HepG2 (cell line): ENCODE measurements around the gene GATA1. TPM values are rescaled to one million over a fixed set of nuclear protein-coding genes. Genes with fewer than 3 reads are reported as not detected.

Experiments
- ATAC-seq: fragments of 200-7000 bp; cut with Tn5 transposase; 3 replicates; pipeline ENCODE4 v1.9.1; 2020; ENCODE audit warnings: mild to moderate bottlenecking, moderate library complexity
- BruUV-seq: library from RNA; stranded (reverse); fragments of 400-500 nt; replicated peaks from 2 replicates; lab custom pipeline; 2021; lab: Mats Ljungman, UMichigan
- CTCF ChIA-PET: fragments of 300-600 bp; formaldehyde crosslinking; extraction: SDS; loops from one replicate; lab custom pipeline; 2021; ENCODE audit warnings: low total read pairs, inconsistent platforms, low intra/inter-chr PET ratio; lab: Yijun Ruan, JAX
- POLR2A ChIA-PET: fragments of 350-600 bp; sonication (Branson Sonifier 250); formaldehyde crosslinking; loops from one replicate; lab custom pipeline; 2020; ENCODE audit warnings: antibody characterized with exemption, inconsistent platforms; lab: Yijun Ruan, JAX
- DNase-seq: peaks from one replicate; pipeline ENCODE4 v3.0.0-alpha.2; 2015; ENCODE audit warnings: low spot score
- FAIRE-seq: peaks from 3 replicates; lab custom pipeline; 2011; peaks lifted over from hg19 to GRCh38; lab: Jason Lieb, UNC
- H2AFZ ChIP-seq: one replicate; pipeline ENCODE4 v1.6.1; 2011; ENCODE audit warnings: low read length, inconsistent platforms
- H3K27ac ChIP-seq: fragments of 300-600 bp; 3 replicates; pipeline ENCODE4 v1.8.0; 2011; ENCODE audit warnings: mixed run types, mild to moderate bottlenecking, mixed read lengths, low read length, inconsistent platforms; ENCODE audit not compliant: insufficient read depth; ENCODE audit errors: extremely low read length
- H3K27me3 ChIP-seq, 2 experiments: fragments of 200-600 bp in 1 of 2; 2 replicates in 1 of 2; 3 replicates in 1 of 2; pipeline versions ENCODE4 v1.6.0 to v1.8.0; 2011; ENCODE audit warnings: low read length in 2 of 2, mild to moderate bottlenecking in 2 of 2, moderate library complexity in 2 of 2, inconsistent platforms in 1 of 2; ENCODE audit not compliant: insufficient read depth in 2 of 2, control insufficient read depth in 1 of 2
- H3K36me3 ChIP-seq, 2 experiments: fragments of 200-600 bp in 1 of 2; replicated peaks in 1 of 2; 2 replicates in 1 of 2; 3 replicates in 1 of 2; pipeline versions ENCODE4 v1.5.1 to v1.8.0; 2011; ENCODE audit warnings: low read length in 2 of 2, inconsistent platforms in 1 of 2; ENCODE audit not compliant: insufficient read depth in 2 of 2, control insufficient read depth in 1 of 2
- H3K4me1 ChIP-seq: 2 replicates; pipeline ENCODE4 v1.5.1; 2012; ENCODE audit warnings: low read length, inconsistent platforms; ENCODE audit not compliant: insufficient read depth
- H3K4me2 ChIP-seq: 2 replicates; pipeline ENCODE4 v1.6.0; 2011; ENCODE audit warnings: low read depth, low read length, inconsistent platforms
- H3K4me3 ChIP-seq, 3 experiments: fragments of 200-600 bp in 1 of 3; sonication (generic), shearing (Covaris generic) in 1 of 3; replicated peaks in 1 of 3; 2 replicates each; pipeline ENCODE4 v1.5.1; 2011 to 2016; ENCODE audit warnings: low read length in 3 of 3, inconsistent platforms in 2 of 3, low read depth in 2 of 3, mild to moderate bottlenecking in 2 of 3, control low read depth in 1 of 3, mixed read lengths in 1 of 3; ENCODE audit not compliant: insufficient read depth in 1 of 3
- H3K79me2 ChIP-seq: one replicate; pipeline ENCODE4 v1.6.1; 2011; ENCODE audit warnings: low read length, inconsistent platforms; ENCODE audit not compliant: insufficient read depth
- H3K9ac ChIP-seq: 2 replicates; pipeline ENCODE4 v1.6.0; 2011; ENCODE audit warnings: mild to moderate bottlenecking, low read depth, low read length, inconsistent platforms; ENCODE audit not compliant: insufficient read depth
- H3K9me3 ChIP-seq: 2 replicates; pipeline ENCODE4 v1.5.1; 2012; ENCODE audit warnings: mild to moderate bottlenecking, low read length
- H4K20me1 ChIP-seq: 2 replicates; pipeline ENCODE4 v1.6.0; 2011; ENCODE audit warnings: inconsistent platforms, mild to moderate bottlenecking, low read length, moderate library complexity; ENCODE audit not compliant: insufficient read depth
- ARID5B ChIP-seq: IDR thresholded peaks from 2 replicates; pipeline ENCODE4 v1.4.0; 2020; ENCODE audit warnings: mild to moderate bottlenecking, missing genetic modification reagents
- BORCS8-MEF2B ChIP-seq: sonication (generic); formaldehyde crosslinking; IDR thresholded peaks from 2 replicates; pipeline ENCODE4 v1.8.0; 2022; ENCODE audit warnings: mild to moderate bottlenecking, missing genetic modification reagents
- CSRNP1 ChIP-seq: sonication (generic); formaldehyde crosslinking; IDR thresholded peaks from 2 replicates; pipeline ENCODE4 v1.8.1; 2023; ENCODE audit warnings: mild to moderate bottlenecking, missing genetic modification reagents
- CTCF ChIP-seq: sonication (generic); formaldehyde crosslinking; IDR thresholded peaks from 2 replicates; pipeline ENCODE4 v1.5.0; 2020; ENCODE audit warnings: mild to moderate bottlenecking, missing genetic modification reagents, moderate library complexity
- HMG20B ChIP-seq: conservative IDR thresholded peaks from 2 replicates; pipeline ENCODE4 v1.6.1; 2016; ENCODE audit warnings: missing genetic modification reagents, missing compliant biosample characterization
- IKZF4 ChIP-seq: sonication (generic); formaldehyde crosslinking; IDR thresholded peaks from 2 replicates; pipeline ENCODE4 v1.5.1; 2020; ENCODE audit warnings: borderline replicate concordance, mild to moderate bottlenecking, low read depth, missing genetic modification reagents; ENCODE audit errors: not compliant biosample characterization
- PAF1 ChIP-seq: IDR thresholded peaks from 2 replicates; pipeline ENCODE4 v1.6.1; 2016; ENCODE audit warnings: missing genetic modification reagents, missing compliant biosample characterization
- PAWR ChIP-seq: sonication (generic); formaldehyde crosslinking; IDR thresholded peaks from 2 replicates; pipeline ENCODE4 v1.4.0; 2020; ENCODE audit warnings: missing genetic modification reagents, mild to moderate bottlenecking, borderline replicate concordance
- SP140L ChIP-seq: sonication (generic); formaldehyde crosslinking; IDR thresholded peaks from 2 replicates; pipeline ENCODE4 v1.4.0; 2020; ENCODE audit warnings: missing genetic modification reagents, borderline replicate concordance
- STAG1 ChIP-seq: sonication (generic); formaldehyde crosslinking; IDR thresholded peaks from 2 replicates; pipeline ENCODE4 v1.4.0; 2020; ENCODE audit warnings: missing genetic modification reagents
- ZFYVE20 ChIP-seq: sonication (generic); formaldehyde crosslinking; IDR thresholded peaks from 2 replicates; pipeline ENCODE4 v1.8.0; 2023; ENCODE audit warnings: low read depth, mild to moderate bottlenecking, moderate library complexity, missing genetic modification reagents, borderline replicate concordance
- ZNF121 ChIP-seq: sonication (generic); formaldehyde crosslinking; IDR thresholded peaks from 2 replicates; pipeline ENCODE4 v1.5.0; 2020; ENCODE audit warnings: mild to moderate bottlenecking, missing genetic modification reagents
- ZNF205 ChIP-seq: IDR thresholded peaks from 2 replicates; pipeline ENCODE4 v1.6.1; 2018; ENCODE audit warnings: missing biosample characterization, missing genetic modification reagents
- ZNF264 ChIP-seq: sonication (generic); formaldehyde crosslinking; IDR thresholded peaks from 2 replicates; pipeline ENCODE4 v1.4.0; 2020; ENCODE audit warnings: missing genetic modification reagents
- WGBS: methylation state at CpG from one replicate; pipeline ENCODE4 v1.1.6; 2017; ENCODE audit warnings: low lambda C conversion rate; 5-methylcytosine and 5-hydroxymethylcytosine counted together
- in situ Hi-C: cut with HindIII; loops from 2 replicates; pipeline ENCODE4 v1.10.0; 2017; ENCODE audit warnings: low pct_unique_long_range_greater_than_20kb; ENCODE audit not compliant: extremely low pct_ligation_motif_present
- intact Hi-C: fragments of 100-400 bp; cut with micrococcal nuclease; formaldehyde crosslinking; loops from one replicate; pipeline ENCODE4 v1.10.0; 2022; ENCODE audit not compliant: unreplicated experiment
- polyA plus RNA-seq, 8 experiments: library from polyadenylated mRNA; depleted of rRNA in 3 of 8; stranded (reverse) in 7 of 8; unstranded in 1 of 8; fragments of >200 nt; fragmentation: Illumina TruSeq in 4 of 8; extraction: Trizol in 4 of 8; gene quantifications; 2 replicates each; pipeline versions ENCODE4 v1.2.1 to v1.2.3, GENCODE V29; 2011 to 2016; ENCODE audit warnings: low read depth in 4 of 8, missing spikeins in 1 of 8, mixed read lengths in 1 of 8; ENCODE audit not compliant: insufficient read depth in 1 of 8
- total RNA-seq, 5 experiments: library from RNA; depleted of rRNA; stranded (reverse); fragments of >200 nt; fragmentation: Illumina TruSeq; extraction: Trizol; gene quantifications; 2 replicates each; pipeline ENCODE4 v1.2.3, GENCODE V29; 2016; ENCODE audit warnings: low read depth in 1 of 5

The GATA1 gene
- total and polyA plus RNA-seq, 2 of the 13 experiments (the other 11 are each of a cell fraction or from before 2014, with no cell fraction given) = 0.13 TPM; not detected in 1

- Histone ChIP-seq H3K9ac (no peak overlapping the region), H3K4me1 (peaks cover 11% of the 10 kb centered on the region), H2AFZ (no peak overlapping the region), H3K27me3 (no peaks in the 10 kb centered on the region; a peak in 1 of 5 replicates), H3K79me2 (no peaks in the 10 kb centered on the region), H4K20me1 (no peaks in the 10 kb centered on the region)
- ATAC-seq (no peak), DNase-seq (no peak)
- BruUV-seq = no TSS peak
- POLR2A ChIA-PET = no interaction called here
- intact Hi-C loops = no loop called here
- WGBS = 91% methylated on average over 1 of the region's 4 CpGs
- no peak for TF ChIP-seq ZNF264
- no peak for TF ChIP-seq ARID5B
- TF ChIP-seq ZFYVE20 (CRISPR knock-in tag) = no peak
- TF ChIP-seq PAF1 (CRISPR knock-in tag) = no peak
- TF ChIP-seq STAG1 = peak; percentile 28
- no peak for TF ChIP-seq ZNF121 (CRISPR knock-in tag)
- no peak for TF ChIP-seq HMG20B (CRISPR knock-in tag)
- TF ChIP-seq SP140L (CRISPR knock-in tag) = no peak
- TF ChIP-seq IKZF4 (CRISPR knock-in tag) = no peak
- TF ChIP-seq ZNF205 (CRISPR knock-in tag) = no peak
- TF ChIP-seq CSRNP1 (CRISPR knock-in tag) = no peak
- TF ChIP-seq CTCF = peak; percentile 44
- TF ChIP-seq PAWR (CRISPR knock-in tag) = no peak
- no peak for TF ChIP-seq BORCS8-MEF2B (CRISPR knock-in tag)
- TF ChIP-seq, all 625 proteins: peak for 2
- H3K9me3 ChIP-seq = no peaks in the 10 kb centered on the region
- H3K4me3 ChIP-seq = no peak overlapping the region
- H3K27ac ChIP-seq = no peak overlapping the region
- CTCF ChIA-PET = no interaction called here
- FAIRE-seq = peak; percentile 44
- H3K4me2 ChIP-seq = no peak overlapping the region
- peaks cover 0 to 3% of the 10 kb centered on the region in 2 experiments; a peak in 2 of 5 replicates for H3K36me3 ChIP-seq
- in situ Hi-C loops = no loop called here
Measured at GRCh38 chrX:48806081-48806480, 19.7 kb downstream of the GATA1 start.
